ENCODE data around the gene IL1RAP. TPM values are rescaled to one million over a fixed set of nuclear protein-coding genes. Genes with fewer than 3 reads are reported as not detected.
"Not testable (repeated sequence)": the region's sequence is repeated elsewhere in the genome, so short reads cannot be mapped to it uniquely, and the experiment has no call there.

The IL1RAP gene, protein sequence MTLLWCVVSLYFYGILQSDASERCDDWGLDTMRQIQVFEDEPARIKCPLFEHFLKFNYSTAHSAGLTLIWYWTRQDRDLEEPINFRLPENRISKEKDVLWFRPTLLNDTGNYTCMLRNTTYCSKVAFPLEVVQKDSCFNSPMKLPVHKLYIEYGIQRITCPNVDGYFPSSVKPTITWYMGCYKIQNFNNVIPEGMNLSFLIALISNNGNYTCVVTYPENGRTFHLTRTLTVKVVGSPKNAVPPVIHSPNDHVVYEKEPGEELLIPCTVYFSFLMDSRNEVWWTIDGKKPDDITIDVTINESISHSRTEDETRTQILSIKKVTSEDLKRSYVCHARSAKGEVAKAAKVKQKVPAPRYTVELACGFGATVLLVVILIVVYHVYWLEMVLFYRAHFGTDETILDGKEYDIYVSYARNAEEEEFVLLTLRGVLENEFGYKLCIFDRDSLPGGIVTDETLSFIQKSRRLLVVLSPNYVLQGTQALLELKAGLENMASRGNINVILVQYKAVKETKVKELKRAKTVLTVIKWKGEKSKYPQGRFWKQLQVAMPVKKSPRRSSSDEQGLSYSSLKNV
- polyA plus RNA-seq (ENCODE audit: low read depth in 6 of 6): 1 to 10 TPM; 2.4 to 5.8 (median 3.4) TPM

DNA sequence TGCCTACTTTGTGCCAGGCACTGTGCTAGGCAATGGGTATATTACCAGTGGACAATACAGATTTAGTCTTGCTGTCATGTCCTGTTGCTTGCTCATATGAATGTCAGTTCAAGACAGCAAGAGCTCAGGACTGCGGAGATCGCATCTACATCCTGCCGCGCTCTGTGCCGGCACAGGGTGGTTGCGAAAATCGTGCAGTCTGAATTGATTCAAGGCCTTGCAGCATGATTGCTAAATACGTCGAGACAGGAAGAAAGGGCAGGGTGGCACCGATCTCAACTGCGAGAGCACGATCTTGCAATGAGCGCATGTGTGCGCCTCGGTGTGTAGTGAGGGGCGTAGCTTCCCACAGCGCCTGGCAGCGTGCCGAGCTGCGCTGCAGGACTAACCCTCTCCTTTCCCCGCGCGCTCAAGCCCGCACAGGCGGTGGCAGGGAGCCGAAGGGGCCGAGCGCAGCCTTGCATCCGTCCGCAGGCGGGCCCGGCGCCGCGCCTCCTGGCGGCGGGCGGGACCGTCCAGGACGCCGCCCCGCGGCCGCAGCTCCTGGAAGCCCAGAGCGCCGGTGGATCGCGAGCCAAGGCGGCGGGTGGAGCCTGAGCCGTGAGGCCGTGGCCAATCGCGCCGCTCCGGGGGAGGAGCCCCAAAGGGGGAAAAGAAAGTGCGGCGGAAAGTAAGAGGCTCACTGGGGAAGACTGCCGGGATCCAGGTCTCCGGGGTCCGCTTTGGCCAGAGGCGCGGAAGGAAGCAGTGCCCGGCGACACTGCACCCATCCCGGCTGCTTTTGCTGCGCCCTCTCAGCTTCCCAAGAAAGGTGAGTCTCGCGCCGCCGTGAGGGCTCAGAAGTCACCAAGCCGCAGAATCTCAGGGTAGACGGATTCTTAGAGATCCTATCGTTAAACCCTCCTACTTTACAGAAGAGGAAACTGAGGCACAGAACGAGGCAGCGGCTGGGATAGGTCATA, at the start of gene IL1RAP:
Gene IL1RAP, plus strand, starts transcription at position 677 of the 962 bp plus-strand sequence. CDS start 50,205 bp downstream, outside the sequence.
- DNase-seq (peak; percentile 88), ATAC-seq (ENCODE audit: low read depth in 2 of 2) (peak; percentile 90 to 94)
- H3K27me3 Mint-ChIP-seq: peaks cover 0 to 10% (median 6%) of the 10 kb centered on the region in 3 donors
- peak within 1 kb of the TSS; percentile 84 to 99 (median 95) for H3K4me3 Mint-ChIP-seq
- H3K27ac Mint-ChIP-seq: peak within 1 kb of the TSS; percentile 80 to 96 (median 90)
- peaks cover 13 to 23% (median 23%) of the 10 kb centered on the region in 3 donors for H3K4me1 Mint-ChIP-seq
- peaks cover 0 to 6% of the 10 kb centered on the region in 2 donors for H3K36me3 Mint-ChIP-seq
- peaks cover 0 to 2% (median 0%) of the 10 kb centered on the region in 7 donors for H3K9me3 Mint-ChIP-seq

- ATAC-seq (ENCODE audit: low read depth in 2 of 2) (no peak), DNase-seq (no peak)
- Mint-ChIP-seq H3K4me3 (no peak overlapping the region), H3K27ac (no peak overlapping the region), H3K4me1 (no peaks in the 10 kb centered on the region), H3K36me3 (peaks cover 4 to 10% of the 10 kb centered on the region in 2 donors), H3K27me3 (peaks cover 11 to 23% (median 17%) of the 10 kb centered on the region in 3 donors), H3K9me3 (peaks cover 5 to 23% (median 12%) of the 10 kb centered on the region in 7 donors)
Measured at GRCh38 chr3:190467922-190468321, 46.0 kb upstream of the IL1RAP start.

DNA sequence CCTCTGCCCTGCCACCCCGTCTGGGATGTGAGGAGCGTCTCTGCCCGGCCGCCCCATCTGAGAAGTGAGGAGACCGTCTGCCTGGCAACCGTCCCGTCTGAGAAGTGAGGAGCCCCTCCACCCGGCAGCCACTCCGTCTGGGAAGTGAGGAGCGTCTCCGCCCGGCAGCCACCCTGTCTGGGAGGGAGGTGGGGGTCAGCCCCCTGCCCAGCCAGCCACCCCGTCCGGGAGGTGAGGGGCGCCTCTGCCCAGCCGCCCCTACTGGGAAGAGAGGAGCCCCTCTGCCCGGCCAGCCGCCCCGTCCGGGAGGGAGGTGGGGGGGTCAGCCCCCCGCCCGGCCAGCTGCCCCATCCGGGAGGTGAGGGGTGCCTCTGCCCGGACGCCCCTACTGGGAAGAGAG, 40.6 kb upstream of the IL1RAP start:
- H3K4me1 Mint-ChIP-seq; H3K4me3 Mint-ChIP-seq; H3K36me3 Mint-ChIP-seq; H3K27ac Mint-ChIP-seq; H3K27me3 Mint-ChIP-seq; ATAC-seq (ENCODE audit: low read depth in 2 of 2); DNase-seq: not testable (repeated sequence)
- H3K9me3 Mint-ChIP-seq: peaks cover 5 to 23% (median 15%) of the 10 kb centered on the region in 7 donors

- no peaks in the 10 kb centered on the region for H3K4me1 Mint-ChIP-seq
- peaks cover under 1 to 16% (median 9%) of the 10 kb centered on the region in 3 donors for H3K27me3 Mint-ChIP-seq
- H3K36me3 Mint-ChIP-seq: no peaks in the 10 kb centered on the region
- ATAC-seq (ENCODE audit: low read depth in 2 of 2) (no peak), DNase-seq (no peak)
- no peak overlapping the region for H3K27ac Mint-ChIP-seq
- H3K9me3 Mint-ChIP-seq: no peaks in the 10 kb centered on the region
- H3K4me3 Mint-ChIP-seq: no peak overlapping the region
Measured at GRCh38 chr3:190481779-190482178, 32.1 kb upstream of the IL1RAP start.

DNA sequence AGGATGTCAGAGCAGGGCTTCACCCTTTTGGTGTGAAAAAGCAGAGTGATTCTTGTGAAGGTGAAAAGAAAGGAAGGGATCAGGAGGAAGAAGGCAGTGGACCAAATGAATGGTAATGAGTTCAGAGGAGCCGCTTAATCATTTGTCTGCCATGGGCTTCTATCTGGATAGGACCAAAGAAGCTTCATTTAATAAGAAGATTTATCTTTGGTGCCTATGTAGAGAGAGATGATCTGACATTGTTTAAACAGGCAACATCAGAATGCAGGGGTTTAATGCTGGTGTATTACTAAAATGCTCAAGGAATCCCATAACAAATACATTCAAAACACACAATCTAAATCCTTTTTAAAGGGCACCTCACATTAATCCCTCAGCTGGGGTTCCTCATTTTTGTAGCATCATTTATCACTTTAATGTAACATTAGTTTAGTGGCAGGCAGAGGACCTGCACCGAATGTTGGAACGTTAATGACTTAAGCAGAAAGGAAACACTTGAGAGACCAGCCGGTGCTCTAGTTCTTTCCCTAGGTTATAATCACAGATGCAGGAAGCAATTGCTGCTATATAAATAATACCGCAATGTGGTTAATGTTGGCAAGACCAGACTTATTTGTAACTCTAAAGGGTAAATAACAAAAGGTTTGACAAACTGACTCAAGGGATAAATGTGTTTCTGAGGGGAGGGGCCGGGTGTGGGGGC, 27.9 kb upstream of the IL1RAP start:
- ATAC-seq (ENCODE audit: low read depth in 2 of 2) (peak; percentile 28 to 35), DNase-seq (no peak)

GRCh38 chr3:190486533-190486864, 27.4 kb upstream of the IL1RAP start:
- H3K36me3 Mint-ChIP-seq: no peaks in the 10 kb centered on the region
- H3K27me3 Mint-ChIP-seq: peaks cover 26 to 43% (median 40%) of the 10 kb centered on the region in 3 donors
- ATAC-seq (ENCODE audit: low read depth in 2 of 2): no peak
- H3K27ac Mint-ChIP-seq: no peak overlapping the region
- H3K4me3 Mint-ChIP-seq: no peak overlapping the region
- no peak for DNase-seq
- H3K9me3 Mint-ChIP-seq: no peaks in the 10 kb centered on the region
- H3K4me1 Mint-ChIP-seq: no peaks in the 10 kb centered on the region

More for the DNA sequence above, 27.9 kb upstream of the IL1RAP start:
- Mint-ChIP-seq H3K36me3 (no peaks in the 10 kb centered on the region), H3K27me3 (peaks cover 22 to 38% (median 35%) of the 10 kb centered on the region in 3 donors), H3K4me1 (no peaks in the 10 kb centered on the region), H3K27ac (no peak overlapping the region), H3K9me3 (no peaks in the 10 kb centered on the region), H3K4me3 (no peak overlapping the region)

DNA sequence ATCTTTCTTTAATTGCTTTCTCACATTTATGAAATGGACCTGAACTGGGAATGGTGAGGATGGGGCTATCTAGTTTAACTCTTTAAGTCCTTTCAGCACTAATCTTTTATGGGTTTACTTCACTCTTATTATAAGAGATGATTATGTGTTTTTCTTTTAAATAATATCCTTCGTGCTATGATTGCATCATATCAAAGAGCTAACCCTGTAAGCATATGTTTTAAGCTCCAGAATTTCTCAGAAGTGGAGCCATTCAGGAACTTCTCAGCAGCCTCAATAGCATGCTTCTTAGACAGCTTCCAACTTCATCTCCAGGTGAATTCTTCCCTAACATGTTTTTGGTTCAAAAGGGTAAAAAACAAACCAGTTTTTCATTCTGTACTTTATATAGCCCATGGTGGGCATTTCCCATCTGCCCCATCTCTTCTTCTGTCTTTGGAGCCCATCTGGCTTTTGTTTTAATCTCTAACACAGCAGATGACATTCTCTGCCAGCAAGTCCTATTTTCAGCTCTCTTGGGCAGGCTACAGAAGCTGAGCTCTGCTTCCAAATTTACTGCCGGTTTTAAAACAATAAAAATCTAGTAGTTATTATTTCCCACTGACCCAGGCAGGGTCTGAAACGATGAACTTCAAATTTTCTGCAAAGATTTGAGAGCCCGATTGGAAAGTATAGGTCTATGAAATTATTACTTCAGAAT, 26.8 kb upstream of the IL1RAP start:
- H3K27me3 Mint-ChIP-seq: peaks cover 26 to 44% (median 41%) of the 10 kb centered on the region in 3 donors
- ATAC-seq (ENCODE audit: low read depth in 2 of 2) (no peak), DNase-seq (no peak)
- no peaks in the 10 kb centered on the region for H3K9me3 Mint-ChIP-seq
- no peaks in the 10 kb centered on the region for H3K4me1 Mint-ChIP-seq
- no peak overlapping the region for H3K4me3 Mint-ChIP-seq
- H3K36me3 Mint-ChIP-seq: no peaks in the 10 kb centered on the region
- H3K27ac Mint-ChIP-seq: no peak overlapping the region

- Mint-ChIP-seq H3K27ac (no peak overlapping the region), H3K9me3 (no peaks in the 10 kb centered on the region), H3K27me3 (peaks cover 29 to 76% (median 53%) of the 10 kb centered on the region in 3 donors), H3K4me1 (no peaks in the 10 kb centered on the region), H3K36me3 (no peaks in the 10 kb centered on the region), H3K4me3 (no peak overlapping the region)
- ATAC-seq (ENCODE audit: low read depth in 2 of 2) (no peak), DNase-seq (no peak)
Measured at GRCh38 chr3:190491533-190492054, 22.3 kb upstream of the IL1RAP start.

- no peak overlapping the region for H3K27ac Mint-ChIP-seq
- peaks cover 33 to 77% (median 54%) of the 10 kb centered on the region in 3 donors for H3K27me3 Mint-ChIP-seq
Measured at GRCh38 chr3:190492129-190492528, 21.8 kb upstream of the IL1RAP start.

DNA sequence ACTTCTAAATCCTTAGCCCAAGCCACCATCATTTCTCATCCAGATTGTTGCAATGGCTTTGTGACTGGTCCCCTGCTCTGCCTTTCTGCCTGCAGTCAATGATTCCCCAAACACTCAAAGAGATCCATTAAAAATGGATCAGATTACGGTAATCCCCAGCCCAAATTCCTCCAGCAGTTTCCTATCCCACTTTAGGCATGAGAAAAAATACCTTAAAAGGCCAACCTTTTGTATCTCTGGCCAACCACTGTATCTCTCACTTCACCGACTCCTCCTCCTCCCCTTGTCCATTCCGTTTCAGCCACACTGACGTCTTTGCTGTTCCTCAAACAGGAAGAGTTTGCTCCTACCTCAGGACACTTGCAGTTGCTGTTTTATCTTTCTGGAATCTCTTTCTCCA, 20.9 kb upstream of the IL1RAP start:
- Mint-ChIP-seq H3K27me3 (peaks cover 39 to 78% (median 47%) of the 10 kb centered on the region in 3 donors), H3K9me3 (no peaks in the 10 kb centered on the region), H3K27ac (peak overlapping the region in 1 of 6 donors; percentile 16), H3K4me3 (no peak overlapping the region), H3K4me1 (no peaks in the 10 kb centered on the region), H3K36me3 (no peaks in the 10 kb centered on the region)
- no peak for ATAC-seq (ENCODE audit: low read depth in 2 of 2)
- DNase-seq: no peak

More at GRCh38 chr3:190492129-190492528, 21.8 kb upstream of the IL1RAP start:
- Mint-ChIP-seq H3K4me1 (no peaks in the 10 kb centered on the region), H3K9me3 (no peaks in the 10 kb centered on the region), H3K36me3 (no peaks in the 10 kb centered on the region), H3K4me3 (no peak overlapping the region)
- DNase-seq: no peak
- no peak for ATAC-seq (ENCODE audit: low read depth in 2 of 2)

GRCh38 chr3:190494907-190495306, 19.0 kb upstream of the IL1RAP start:
- Mint-ChIP-seq H3K27ac (no peak overlapping the region), H3K4me3 (no peak overlapping the region), H3K36me3 (no peaks in the 10 kb centered on the region), H3K4me1 (no peaks in the 10 kb centered on the region), H3K9me3 (peaks cover 0 to 1% (median 0%) of the 10 kb centered on the region in 7 donors), H3K27me3 (peaks cover 34 to 72% (median 37%) of the 10 kb centered on the region in 3 donors)
- DNase-seq: no peak
- ATAC-seq (ENCODE audit: low read depth in 2 of 2): no peak

DNA sequence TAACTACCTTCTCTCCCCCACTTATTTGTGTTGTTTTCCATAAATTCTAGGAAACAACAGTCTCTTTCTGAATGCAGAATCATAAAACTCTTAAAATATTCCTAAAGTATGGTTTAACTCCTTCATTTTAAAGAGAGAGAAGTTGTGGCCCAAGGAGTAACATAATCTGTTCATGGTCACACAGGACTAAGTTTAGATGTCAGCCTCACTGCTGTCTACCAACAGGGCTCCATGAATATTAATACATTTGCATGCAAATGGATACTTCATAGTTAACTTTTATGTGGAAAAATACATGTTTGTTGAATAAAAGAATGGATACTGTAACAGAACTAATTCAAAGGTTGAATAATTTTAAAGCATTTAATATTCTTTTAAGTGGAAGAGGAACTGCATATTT, 18.5 kb upstream of the IL1RAP start:
- no peaks in the 10 kb centered on the region for H3K4me1 Mint-ChIP-seq
- H3K4me3 Mint-ChIP-seq: no peak overlapping the region
- H3K36me3 Mint-ChIP-seq: no peaks in the 10 kb centered on the region
- ATAC-seq (ENCODE audit: low read depth in 2 of 2) (no peak), DNase-seq (no peak)
- peaks cover 31 to 70% (median 37%) of the 10 kb centered on the region in 3 donors for H3K27me3 Mint-ChIP-seq
- H3K9me3 Mint-ChIP-seq: peaks cover 0 to 1% (median 0%) of the 10 kb centered on the region in 7 donors
- H3K27ac Mint-ChIP-seq: no peak overlapping the region

All from naive B cell (primary cell).